GM12878 (cell line): ENCODE results near the gene ESYT2. TPM values are rescaled to one million over a fixed set of nuclear protein-coding genes. Genes with fewer than 3 reads are reported as not detected.

Source experiments
- ATAC-seq: fragments of 200-7000 bp; cut with Tn5 transposase; 3 replicates; pipeline ENCODE4 v1.9.1; 2020; ENCODE audit warnings: mild to moderate bottlenecking, moderate library complexity
- BruUV-seq: library from RNA; stranded (reverse); fragments of 400-500 nt; replicated peaks from 2 replicates; lab custom pipeline; 2021; lab: Mats Ljungman, UMichigan
- CTCF ChIA-PET: fragments of 300-600 bp; sonication (Branson Sonifier 250); formaldehyde crosslinking; extraction: SDS; loops from one replicate; lab custom pipeline; 2021; ENCODE audit warnings: inconsistent platforms; lab: Yijun Ruan, JAX
- POLR2A ChIA-PET: fragments of 350-600 bp; formaldehyde crosslinking; extraction: SDS; loops from one replicate; lab custom pipeline; 2021; ENCODE audit warnings: inconsistent platforms; lab: Charles Lee
- RAD21 ChIA-PET: fragments of 300-600 bp; sonication (Branson Sonifier 250); formaldehyde crosslinking; loops from one replicate; lab custom pipeline; 2023; ENCODE audit warnings: antibody characterized with exemption; ENCODE audit not compliant: unreplicated experiment; lab: Charles Lee
- SMC1A ChIA-PET: fragments of 300-600 bp; sonication (Branson Sonifier 250); formaldehyde crosslinking; loops from one replicate; lab custom pipeline; 2023; ENCODE audit not compliant: unreplicated experiment, uncharacterized antibody; lab: Charles Lee
- DNase-seq: peaks from one replicate; pipeline ENCODE4 v3.0.0-alpha.2; 2011; ENCODE audit warnings: low read depth, low spot score
- FAIRE-seq: peaks from 3 replicates; lab custom pipeline; 2011; peaks lifted over from hg19 to GRCh38; lab: Jason Lieb, UNC
- H2AFZ ChIP-seq: 2 replicates; pipeline ENCODE4 v1.6.0; 2011; ENCODE audit warnings: low read depth, low read length, control low read depth; ENCODE audit not compliant: control insufficient read depth
- H3K27ac ChIP-seq: 2 replicates; pipeline ENCODE4 v1.5.1; 2011; ENCODE audit warnings: control low read depth; ENCODE audit not compliant: control insufficient read depth, insufficient read depth
- H3K27me3 ChIP-seq, 2 experiments: replicated peaks in 1 of 2; 2 replicates each; pipeline versions ENCODE4 v1.6.0 to v1.6.1; 2011; ENCODE audit warnings: low read length in 1 of 2; ENCODE audit not compliant: control insufficient read depth in 2 of 2, insufficient read depth in 2 of 2
- H3K36me3 ChIP-seq, 2 experiments: 2 replicates each; pipeline ENCODE4 v1.5.1; 2011; ENCODE audit warnings: low read length in 1 of 2; ENCODE audit not compliant: control insufficient read depth in 2 of 2, insufficient read depth in 2 of 2
- H3K4me1 ChIP-seq: 2 replicates; pipeline ENCODE4 v1.6.1; 2011; ENCODE audit warnings: mild to moderate bottlenecking, low read length, moderate library complexity, mixed read lengths; ENCODE audit not compliant: control insufficient read depth, insufficient read depth
- H3K4me2 ChIP-seq: 2 replicates; pipeline ENCODE4 v1.6.0; 2011; ENCODE audit warnings: control low read depth; ENCODE audit not compliant: control insufficient read depth, insufficient read depth
- H3K4me3 ChIP-seq: fragments of 200-600 bp; sonication (generic); 2 replicates; pipeline ENCODE4 v1.5.1; 2016
- H3K79me2 ChIP-seq: 2 replicates; pipeline ENCODE4 v1.6.0; 2011; ENCODE audit warnings: low read length; ENCODE audit not compliant: control insufficient read depth, insufficient read depth
- H3K9ac ChIP-seq: 2 replicates; pipeline ENCODE4 v1.8.0; 2011; ENCODE audit warnings: low read length, control low read depth, mixed read lengths; ENCODE audit not compliant: control insufficient read depth, insufficient read depth
- H3K9me3 ChIP-seq: replicated peaks from 3 replicates; pipeline ENCODE4 v1.5.1; 2011; ENCODE audit warnings: mild to moderate bottlenecking, low read length; ENCODE audit not compliant: control insufficient read depth, insufficient read depth
- H4K20me1 ChIP-seq: 2 replicates; pipeline ENCODE4 v1.6.0; 2011; ENCODE audit not compliant: control insufficient read depth, insufficient read depth
- WGBS: methylation state at CpG from one replicate; pipeline ENCODE4 v1.1.6; 2016; ENCODE audit warnings: low lambda C conversion rate; ENCODE audit not compliant: insufficient replicate concordance, insufficient coverage; ENCODE audit errors: missing lambda C conversion rate; 5-methylcytosine and 5-hydroxymethylcytosine counted together
- in situ Hi-C: fragments of 300-500 bp; cut with MboI; formaldehyde crosslinking; loops from 9 replicates; pipeline ENCODE4 v1.14.3; 2018; ENCODE audit warnings: mixed read lengths
- intact Hi-C: fragments of 100-400 bp; cut with micrococcal nuclease; formaldehyde crosslinking; loops from one replicate; pipeline ENCODE4 v1.14.2; 2022; ENCODE audit not compliant: unreplicated experiment
- polyA plus RNA-seq, 11 experiments: library from polyadenylated mRNA; depleted of rRNA in 4 of 11; unstranded in 6 of 11; stranded (reverse) in 5 of 11; fragments of >200 nt; fragmentation: Nextera tagmentation in 4 of 11; fragmentation: Illumina TruSeq in 1 of 11; extraction: Ambion mirVana in 4 of 11; extraction: Trizol in 1 of 11; gene quantifications; 1 replicate in 1 of 11; 2 replicates in 10 of 11; pipeline versions ENCODE4 v1.2.1 to v1.2.3, GENCODE V29; 2011 to 2016; ENCODE audit warnings: inconsistent platforms in 2 of 11, missing spikeins in 2 of 11, low read depth in 1 of 11
- total RNA-seq, 4 experiments: library from RNA; depleted of rRNA in 3 of 4; stranded (reverse); fragments of >200 nt in 3 of 4; fragmentation: Illumina TruSeq in 1 of 4; extraction: Trizol in 1 of 4; gene quantifications; 2 replicates each; pipeline versions ENCODE4 v1.2.1 to v1.2.3, GENCODE V29; 2013 to 2021
- TF ChIP-seq, protein P1 (sequence below): fragments of 450-650 bp; IDR thresholded peaks from 2 replicates; pipeline ENCODE4 v1.6.1; 2017; ENCODE audit warnings: antibody characterized with exemption, mild to moderate bottlenecking, moderate library complexity

Gene ESYT2
- total and polyA plus RNA-seq, 10 of the 15 experiments (the other 5 are each of a cell fraction or from before 2014, with no cell fraction given) = 1.9 to 44.6 (median 21.4) TPM

DNA sequence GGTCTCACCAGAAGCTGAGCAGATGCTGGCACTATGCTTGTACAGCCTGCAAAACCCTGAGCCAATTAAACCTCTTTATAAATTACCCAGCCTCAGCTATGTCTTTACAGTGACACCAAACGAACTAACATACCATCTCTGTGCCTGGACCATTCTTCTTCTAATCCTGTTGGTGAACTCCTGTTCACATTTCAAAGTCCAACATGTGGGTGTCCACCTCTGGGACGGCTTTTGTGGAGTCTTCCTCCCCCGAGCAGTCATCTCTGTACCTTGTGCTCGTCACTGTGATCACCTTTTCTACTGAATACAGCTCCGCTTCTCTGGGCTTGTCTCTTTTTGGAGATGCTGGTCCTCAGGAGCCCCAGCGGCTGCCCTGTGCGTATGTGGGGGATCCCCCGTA is 7.4 kb upstream of the ESYT2 start:
- no peak for DNase-seq
- Histone ChIP-seq H3K79me2 (no peaks in the 10 kb centered on the region), H3K36me3 (no peaks in the 10 kb centered on the region), H3K27me3 (no peaks in the 10 kb centered on the region; a peak in 2 of 4 replicates)
- RAD21 ChIA-PET = no interaction called here
- TF ChIP-seq, protein P1, sequence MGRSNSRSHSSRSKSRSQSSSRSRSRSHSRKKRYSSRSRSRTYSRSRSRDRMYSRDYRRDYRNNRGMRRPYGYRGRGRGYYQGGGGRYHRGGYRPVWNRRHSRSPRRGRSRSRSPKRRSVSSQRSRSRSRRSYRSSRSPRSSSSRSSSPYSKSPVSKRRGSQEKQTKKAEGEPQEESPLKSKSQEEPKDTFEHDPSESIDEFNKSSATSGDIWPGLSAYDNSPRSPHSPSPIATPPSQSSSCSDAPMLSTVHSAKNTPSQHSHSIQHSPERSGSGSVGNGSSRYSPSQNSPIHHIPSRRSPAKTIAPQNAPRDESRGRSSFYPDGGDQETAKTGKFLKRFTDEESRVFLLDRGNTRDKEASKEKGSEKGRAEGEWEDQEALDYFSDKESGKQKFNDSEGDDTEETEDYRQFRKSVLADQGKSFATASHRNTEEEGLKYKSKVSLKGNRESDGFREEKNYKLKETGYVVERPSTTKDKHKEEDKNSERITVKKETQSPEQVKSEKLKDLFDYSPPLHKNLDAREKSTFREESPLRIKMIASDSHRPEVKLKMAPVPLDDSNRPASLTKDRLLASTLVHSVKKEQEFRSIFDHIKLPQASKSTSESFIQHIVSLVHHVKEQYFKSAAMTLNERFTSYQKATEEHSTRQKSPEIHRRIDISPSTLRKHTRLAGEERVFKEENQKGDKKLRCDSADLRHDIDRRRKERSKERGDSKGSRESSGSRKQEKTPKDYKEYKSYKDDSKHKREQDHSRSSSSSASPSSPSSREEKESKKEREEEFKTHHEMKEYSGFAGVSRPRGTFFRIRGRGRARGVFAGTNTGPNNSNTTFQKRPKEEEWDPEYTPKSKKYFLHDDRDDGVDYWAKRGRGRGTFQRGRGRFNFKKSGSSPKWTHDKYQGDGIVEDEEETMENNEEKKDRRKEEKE = no peak
- TF ChIP-seq, all 136 proteins: peak for 0
- ChIA-PET SMC1A (interaction anchor here (1.0 to 2.4 kb wide), 5 partner anchors 11 to 24 kb away, joined by 3 to 7 read pairs (median 4); no protein-coding TSS in a partner anchor), POLR2A (interaction anchor here (0.6 to 1.2 kb wide), 2 partner anchors 11 to 27 kb away, joined by 4 read pairs; no protein-coding TSS in a partner anchor), CTCF (interaction anchor here (0.9 to 1.7 kb wide), 4 partner anchors 10 to 140 kb away, joined by 3 to 4 read pairs (median 4); no protein-coding TSS in a partner anchor)
- no peaks in the 10 kb centered on the region for H4K20me1 ChIP-seq
- in situ Hi-C loops (no loop called here), intact Hi-C loops (no loop called here)
- no peak overlapping the region for H2AFZ ChIP-seq
- H3K27ac ChIP-seq = no peak overlapping the region
- no peaks in the 10 kb centered on the region for H3K4me1 ChIP-seq
- no peaks in the 10 kb centered on the region for H3K9me3 ChIP-seq
- FAIRE-seq (no peak), ATAC-seq (no peak)
- no peak overlapping the region for H3K4me2 ChIP-seq
- BruUV-seq = no TSS peak
- no peak overlapping the region for H3K9ac ChIP-seq
- H3K4me3 ChIP-seq = no peak overlapping the region
- WGBS = 41% methylated on average over 8 of the region's 8 CpGs
